ENCODE data around the gene EMC9. TPM values are rescaled to one million over a fixed set of nuclear protein-coding genes. Genes with fewer than 3 reads are reported as not detected.

EMC9 gene
- total RNA-seq, 4 donors from 2014 or later, result 6.4 to 15.4 (median 10.4) TPM

GRCh38 chr14:24094841-24095270, 46.5 kb downstream of the EMC9 start:
- 25% methylated on average over 9 of the region's 14 CpGs; no CpG with 5 or more reads in 1 of the 2 donors for WGBS, 2 donors (ENCODE audit: low coverage in 1 of 2)
- Histone ChIP-seq H3K27ac (peak overlapping the region; percentile 62 to 97 (median 94)), H3K9me3 (no peaks in the 10 kb centered on the region), H3K27me3 (no peaks in the 10 kb centered on the region), H3K36me3 (peaks cover 0 to 23% of the 10 kb centered on the region in 2 donors), H3K4me1 (peaks cover 0 to 31% (median 8%) of the 10 kb centered on the region in 3 donors), H3K4me3 (peak overlapping the region; percentile 59 to 94)
- no peak for TF ChIP-seq POLR2AphosphoS5 (IDR thresholded peaks at IDR 0.05)
- TF ChIP-seq CTCF (IDR thresholded peaks at IDR 0.05), result no peak
- no peak for TF ChIP-seq POLR2A (IDR thresholded peaks at IDR 0.05)
- TF ChIP-seq EP300 (IDR thresholded peaks at IDR 0.05), result no peak
- ATAC-seq, result no peak

- WGBS, 2 donors (ENCODE audit: low coverage in 1 of 2), result 0% methylated on average over 4 to 35 of the region's 68 CpGs
- H3K36me3 ChIP-seq, result peaks cover 0 to 16% of the 10 kb centered on the region in 2 donors
- H3K27me3 ChIP-seq, result no peaks in the 10 kb centered on the region
- ATAC-seq, result peak; percentile 96
- H3K9me3 ChIP-seq, result no peaks in the 10 kb centered on the region
- TF ChIP-seq POLR2A (IDR thresholded peaks at IDR 0.05) (peak; percentile 46 to 53), CTCF (IDR thresholded peaks at IDR 0.05) (peak in 3 of 4 experiments; percentile 18 to 33 (median 18)), EP300 (IDR thresholded peaks at IDR 0.05) (no peak)
- peaks cover 0 to 31% (median 8%) of the 10 kb centered on the region in 3 donors for H3K4me1 ChIP-seq
- peak within 1 kb of the TSS; percentile 59 to 94 for H3K4me3 ChIP-seq
- peak within 1 kb of the TSS; percentile 62 to 97 (median 94) for H3K27ac ChIP-seq
These were observed 47.2 kb downstream of the EMC9 start, which contains the start of gene PCK2 for GRCh38 chr14:24093901-24094840. Gene PCK2, plus strand, starts transcription at chr14:24094311. Its CDS starts 95 bp downstream, at chr14:24094406.

GRCh38 chr14:24093207-24093900, 48.0 kb downstream of the EMC9 start:
- Histone ChIP-seq H3K4me1 (peaks cover 0 to 31% (median 8%) of the 10 kb centered on the region in 3 donors), H3K36me3 (peaks cover 0 to 8% of the 10 kb centered on the region in 2 donors), H3K4me3 (peak overlapping the region in 1 of 2 donors; percentile 94), H3K27me3 (no peaks in the 10 kb centered on the region), H3K9me3 (no peaks in the 10 kb centered on the region), H3K27ac (peak overlapping the region; percentile 62 to 97 (median 94))
- TF ChIP-seq CTCF (IDR thresholded peaks at IDR 0.05), result no peak
- no peak for TF ChIP-seq EP300 (IDR thresholded peaks at IDR 0.05)
- TF ChIP-seq POLR2AphosphoS5 (IDR thresholded peaks at IDR 0.05), result no peak
- no peak for TF ChIP-seq POLR2A (IDR thresholded peaks at IDR 0.05)
- WGBS, 2 donors (ENCODE audit: low coverage in 1 of 2), result 76 to 78% methylated on average over 3 to 19 of the region's 19 CpGs
- no peak for ATAC-seq

- Histone ChIP-seq H3K36me3 (peaks cover 0 to 1% of the 10 kb centered on the region in 2 donors), H3K27me3 (no peaks in the 10 kb centered on the region), H3K27ac (peak overlapping the region in 3 of 4 donors; percentile 93 to 97 (median 95)), H3K4me1 (peaks cover 0 to 31% (median 8%) of the 10 kb centered on the region in 3 donors), H3K9me3 (no peaks in the 10 kb centered on the region), H3K4me3 (no peak overlapping the region)
- WGBS, 2 donors (ENCODE audit: low coverage in 1 of 2), result 96 to 100% methylated on average over 3 to 4 of the region's 4 CpGs
- TF ChIP-seq EP300 (IDR thresholded peaks at IDR 0.05), result no peak
- no peak for TF ChIP-seq CTCF (IDR thresholded peaks at IDR 0.05)
- TF ChIP-seq POLR2AphosphoS5 (IDR thresholded peaks at IDR 0.05), result no peak
- no peak for TF ChIP-seq POLR2A (IDR thresholded peaks at IDR 0.05)
- ATAC-seq, result no peak
These were observed 48.7 kb downstream of the EMC9 start for GRCh38 chr14:24092505-24093206.

Data from gastroesophageal sphincter (tissue), 4 donors.